Skin of body (tissue), 2 donors: Measurements from ENCODE around the gene OGFR. TPM values are rescaled to one million over a fixed set of nuclear protein-coding genes. Genes with fewer than 3 reads are reported as not detected.

Experiments used
- DNase-seq: peaks from one replicate; lab custom pipeline; 2025; lab: John Stamatoyannopoulos, UW
- total RNA-seq: library from RNA; depleted of rRNA; stranded (reverse); fragments of >200 nt; gene quantifications from one replicate; pipeline ENCODE4 v1.2.3, GENCODE V29; 2014

Gene OGFR
- total RNA-seq, 1 donor from 2014 or later, result 17.8 TPM

DNA sequence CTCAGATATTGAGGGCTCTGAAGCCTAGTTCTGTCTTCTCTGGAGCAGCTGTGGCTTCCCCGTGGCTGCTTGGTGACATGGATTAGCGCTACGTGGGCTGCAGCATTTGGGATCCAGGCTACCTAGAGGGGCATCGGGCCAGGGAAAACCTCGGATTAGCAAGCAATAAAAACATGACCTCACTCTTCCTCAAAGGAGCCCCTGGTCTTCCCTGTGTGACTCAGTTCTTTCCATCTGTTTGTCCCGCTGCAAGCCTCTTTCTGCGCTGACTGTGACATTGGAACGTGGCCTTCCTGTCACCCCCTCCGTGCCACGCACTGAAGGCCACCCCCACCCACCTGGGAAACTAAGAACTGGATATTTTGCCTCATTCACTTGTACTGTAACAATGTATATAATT, 4.8 kb upstream of the OGFR start:
- no peak for DNase-seq

DNA sequence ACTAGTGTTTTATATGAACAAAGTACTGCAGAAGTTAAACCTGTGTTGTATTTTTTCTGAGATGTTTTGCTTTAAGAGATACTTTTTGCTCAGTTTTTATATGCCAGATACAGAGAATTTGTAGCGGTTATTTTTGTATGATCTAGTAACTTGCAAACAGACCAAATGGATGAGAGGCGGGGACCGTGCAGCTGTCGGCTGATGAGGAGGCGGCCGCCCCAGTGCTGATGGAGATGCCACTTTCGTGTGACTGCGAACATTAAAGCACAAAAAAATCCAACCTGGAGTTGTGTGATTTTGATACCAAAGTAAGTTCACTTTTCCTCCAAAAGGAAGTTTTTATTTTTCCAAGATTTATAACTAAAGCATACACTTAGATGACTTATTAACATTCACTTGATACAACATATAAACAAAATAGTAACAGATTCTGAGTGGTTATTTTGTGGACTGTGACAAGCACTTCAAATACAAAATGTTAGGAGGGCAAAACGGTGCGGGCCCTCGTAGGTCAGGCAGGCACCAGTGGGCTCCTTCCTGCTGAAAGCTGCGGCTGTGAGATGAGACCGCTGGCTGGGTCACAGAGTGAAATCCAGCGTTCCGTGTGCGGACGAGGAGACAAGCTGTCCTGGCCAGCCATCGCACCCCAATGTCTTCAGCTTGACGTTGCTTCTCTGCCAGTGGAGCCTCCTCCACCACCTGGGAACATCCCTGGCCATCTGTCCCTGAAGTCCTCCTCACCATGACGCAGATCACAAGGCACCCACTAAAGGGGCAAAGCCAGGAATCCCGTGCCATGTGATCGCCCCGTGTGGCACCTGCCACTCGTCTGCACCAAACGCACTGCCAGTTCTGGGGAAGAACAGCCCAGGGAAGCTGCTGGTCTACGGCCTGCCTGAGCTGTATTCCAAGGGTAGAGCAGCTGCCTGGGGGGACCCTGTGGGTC, 4.0 kb upstream of the OGFR start:
- no peak for DNase-seq

DNA sequence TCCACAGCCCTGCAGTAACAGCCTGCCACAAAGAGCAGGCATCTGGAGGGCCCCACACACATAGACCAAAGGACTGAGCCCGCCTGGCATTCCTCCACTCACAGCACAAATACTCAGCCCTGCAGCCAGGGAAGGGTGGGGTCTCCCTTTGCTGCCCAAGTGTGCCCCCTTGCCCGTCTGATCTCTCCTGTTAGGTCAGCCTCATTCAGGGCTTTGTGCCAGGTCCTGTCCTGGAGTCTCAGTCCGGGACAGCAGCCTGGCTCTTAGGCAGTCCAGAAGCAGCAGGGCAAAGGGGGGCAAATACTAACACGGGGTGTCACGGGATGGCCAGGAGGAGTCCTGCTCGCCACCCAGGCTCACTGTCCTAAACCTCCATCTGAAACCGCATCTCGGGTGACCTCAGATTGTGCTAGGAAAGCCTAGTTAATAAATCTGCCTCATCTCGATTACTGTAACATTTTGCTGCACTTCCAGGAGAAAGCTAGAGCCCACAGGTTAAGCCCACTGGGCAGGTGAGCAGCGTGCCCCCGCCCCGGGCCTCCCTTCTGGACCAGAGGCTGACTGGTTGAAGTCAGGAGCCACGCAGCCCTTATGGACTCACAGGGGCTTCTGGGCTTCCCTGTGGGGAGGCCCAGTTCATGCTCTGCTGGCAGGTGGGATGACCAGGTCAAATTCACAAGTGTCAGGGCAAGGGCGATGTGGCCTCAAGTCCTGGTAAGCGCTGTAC, 3.2 kb upstream of the OGFR start:
- no peak for DNase-seq

DNA sequence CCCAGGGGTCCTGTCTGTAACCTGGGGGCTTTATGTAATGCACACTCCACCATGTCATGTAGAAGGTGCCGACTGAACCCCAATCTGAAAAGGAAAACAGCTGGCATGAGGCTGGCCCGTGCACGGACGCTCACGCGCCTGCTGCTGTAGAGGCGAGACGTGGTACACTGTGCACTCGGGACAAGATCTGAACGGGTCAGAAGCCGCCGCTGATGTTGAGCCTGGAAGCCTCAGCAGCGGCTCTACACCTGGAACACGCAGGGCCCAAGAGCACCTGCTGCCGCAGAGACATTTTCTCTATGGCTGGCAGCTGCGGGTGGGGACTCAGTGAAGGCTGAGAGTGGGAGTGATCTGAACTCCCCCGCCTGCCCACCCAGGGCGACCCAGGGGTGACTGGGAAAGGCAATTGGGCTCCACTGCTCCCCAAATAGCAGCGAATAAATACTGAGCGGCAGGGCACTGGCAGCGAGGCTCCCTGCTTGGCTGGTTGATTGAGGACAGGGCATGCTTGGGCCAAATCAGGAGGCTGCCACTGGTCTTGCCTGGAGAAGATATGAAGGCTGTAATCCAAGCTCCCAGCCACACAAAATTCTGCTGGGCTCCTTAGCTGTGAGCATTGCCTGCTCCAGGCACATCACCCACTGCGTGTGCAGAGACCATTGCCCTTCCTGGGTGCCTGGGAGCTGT, 2.5 kb upstream of the OGFR start:
- no peak for DNase-seq

DNA sequence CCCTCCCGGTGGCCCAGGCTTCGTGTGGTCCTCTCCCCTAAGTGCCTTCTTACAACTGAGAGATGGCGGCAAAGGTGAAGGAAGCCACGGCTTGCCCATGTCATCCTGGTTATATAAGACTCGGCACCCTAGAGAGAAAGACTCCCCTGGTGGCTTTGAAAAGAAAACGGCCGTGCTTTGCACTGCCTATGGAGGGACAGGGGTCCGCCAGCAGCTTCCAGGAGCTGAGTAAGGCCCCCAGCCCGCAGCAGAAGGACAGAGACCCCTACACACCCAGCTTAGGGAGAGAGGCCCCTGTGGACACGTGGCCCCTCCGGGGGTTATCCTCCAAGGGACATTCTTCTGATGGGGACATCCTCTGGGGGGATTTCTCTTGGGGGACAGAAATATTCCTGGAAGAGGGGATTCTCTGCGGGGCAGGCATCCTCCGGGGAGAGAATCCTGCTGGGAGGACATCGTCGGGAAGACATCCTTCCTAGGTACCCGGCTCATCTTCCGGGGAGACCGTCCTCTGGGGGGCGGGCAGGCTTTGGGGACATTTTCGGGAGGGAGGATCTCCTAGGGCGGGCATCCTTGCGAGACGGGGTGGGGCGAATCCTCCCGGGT, 511 bp upstream of the OGFR start:
- no peak for DNase-seq

DNA sequence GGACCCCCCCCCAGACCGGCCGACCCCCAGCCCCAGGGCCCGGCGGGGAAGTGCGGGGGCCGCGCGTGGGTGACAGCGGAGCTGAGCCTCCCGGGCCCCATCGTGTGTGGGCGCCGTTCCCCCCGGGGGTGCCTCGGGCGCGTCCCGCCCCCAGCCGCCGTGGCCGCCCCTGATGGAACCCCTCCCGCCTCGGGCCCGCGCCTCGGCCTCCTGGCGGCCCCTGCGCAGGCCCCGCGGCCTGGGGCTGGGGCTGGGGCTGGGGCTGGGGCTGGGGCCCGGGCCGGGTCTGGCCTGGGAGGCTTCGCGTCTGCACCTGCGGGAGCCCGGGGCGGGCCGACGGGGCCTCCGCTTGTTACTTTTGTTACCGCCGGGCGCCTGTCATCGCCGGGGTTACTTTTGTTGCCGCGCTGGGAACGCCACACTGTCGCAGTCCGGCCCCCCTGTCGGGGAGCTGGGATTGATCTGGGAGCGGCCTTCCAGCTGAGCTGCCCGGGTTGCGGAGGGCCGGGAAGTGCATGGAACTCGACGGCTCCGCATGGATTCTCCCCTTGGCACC, 598 bp downstream of the OGFR start:
- DNase-seq, result no peak

DNA sequence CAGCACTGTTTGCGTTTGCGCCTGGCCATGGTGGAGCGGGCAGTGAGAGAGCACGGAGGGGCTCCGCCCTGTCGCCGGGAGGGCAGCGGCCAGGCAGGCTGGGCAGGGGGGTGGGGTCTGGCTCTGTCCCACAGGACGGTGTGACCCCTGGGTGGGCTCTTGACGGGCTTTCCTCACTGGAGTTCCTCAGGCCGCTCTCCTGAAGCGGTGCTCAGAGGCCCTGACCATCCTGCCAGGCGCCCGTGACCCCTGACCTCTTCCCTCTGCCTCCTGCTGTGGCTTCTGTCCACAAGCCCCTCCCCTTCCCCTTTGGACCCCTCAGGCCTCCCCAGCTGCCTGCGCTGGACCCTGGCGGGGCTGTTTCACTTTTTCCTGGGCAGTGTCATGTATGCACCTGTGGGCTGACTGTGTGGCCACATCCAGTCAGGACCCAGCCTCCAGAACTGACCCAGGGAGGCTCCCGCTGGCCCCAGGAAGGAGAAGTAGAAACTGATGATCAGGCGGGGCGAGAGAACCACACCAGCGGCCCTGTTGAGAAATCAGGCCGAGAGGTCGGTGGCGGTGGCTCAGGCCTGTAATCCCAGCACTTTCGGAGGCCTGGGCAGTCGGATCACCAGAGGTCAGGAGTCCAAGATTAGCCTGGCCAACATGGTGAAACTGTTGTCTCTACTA, 1.2 kb downstream of the OGFR start:
- no peak for DNase-seq

DNA sequence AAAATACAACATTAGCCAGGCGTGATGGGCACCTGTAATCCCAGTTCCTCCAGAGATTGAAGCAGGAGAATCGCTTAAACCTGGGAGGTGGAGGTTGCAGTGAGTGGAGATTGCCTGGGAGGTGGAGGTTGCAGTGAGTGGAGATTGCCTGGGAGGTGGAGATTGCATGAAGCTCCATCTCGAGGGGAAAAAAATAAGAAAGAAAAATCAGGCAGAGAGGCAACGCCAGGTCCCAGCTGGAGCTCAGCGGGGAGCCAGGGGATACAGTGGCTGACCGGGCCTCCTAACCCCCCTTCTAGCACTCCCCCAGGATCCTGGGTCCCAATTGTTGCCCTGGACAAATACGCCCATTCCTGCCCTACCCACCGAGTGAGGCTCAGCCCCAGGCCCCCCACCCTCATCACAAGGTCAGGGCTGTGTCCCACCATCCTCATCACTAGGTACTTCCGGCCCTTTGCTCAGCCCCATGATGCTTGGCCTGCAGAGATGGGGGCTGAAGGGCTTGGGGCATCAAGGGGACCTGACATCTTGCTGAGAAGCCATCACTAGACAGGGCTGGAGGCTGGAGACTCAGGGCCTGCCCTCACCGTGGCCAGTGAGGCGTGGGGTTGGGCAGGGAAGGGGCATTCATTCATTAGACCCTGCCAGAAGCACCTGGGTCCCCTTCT, 1.9 kb downstream of the OGFR start:
- DNase-seq, result no peak

DNA sequence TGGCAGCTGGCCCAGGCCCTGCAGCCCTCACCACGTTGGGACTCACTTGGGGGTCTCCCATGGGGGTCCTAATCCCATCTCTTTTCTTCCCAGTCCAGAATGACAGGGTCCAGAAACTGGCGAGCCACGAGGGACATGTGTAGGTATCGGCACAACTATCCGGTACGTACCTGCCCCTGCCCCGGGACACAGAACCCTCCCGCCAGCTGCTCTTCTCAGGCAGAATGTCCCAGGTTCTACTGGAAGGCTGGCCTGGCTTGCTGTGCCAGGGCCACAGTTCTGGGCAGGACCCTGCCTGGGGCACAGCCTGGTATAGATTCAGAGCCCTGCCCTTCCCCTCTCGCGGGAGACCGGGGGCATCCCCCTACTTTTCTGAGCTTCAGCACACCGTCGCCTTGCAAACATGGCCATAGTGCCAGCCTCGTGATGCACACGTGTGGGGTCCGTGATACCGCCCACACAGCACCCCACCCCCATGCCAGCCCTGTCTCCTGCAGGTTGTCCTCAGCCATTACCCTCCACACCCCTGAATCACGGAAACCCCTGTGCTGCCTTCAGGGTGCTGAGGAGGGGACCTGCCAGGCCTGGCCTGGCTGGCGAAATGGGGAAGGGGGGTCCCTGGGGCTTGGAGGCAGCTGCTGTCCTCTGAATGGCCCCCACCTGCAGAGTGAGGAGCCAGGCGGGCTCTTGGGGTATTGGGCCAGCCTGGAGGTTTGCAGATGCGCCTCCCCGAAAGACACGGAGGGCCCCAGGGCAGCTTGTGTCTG, 3.0 kb downstream of the OGFR start:
- no peak for DNase-seq

DNA sequence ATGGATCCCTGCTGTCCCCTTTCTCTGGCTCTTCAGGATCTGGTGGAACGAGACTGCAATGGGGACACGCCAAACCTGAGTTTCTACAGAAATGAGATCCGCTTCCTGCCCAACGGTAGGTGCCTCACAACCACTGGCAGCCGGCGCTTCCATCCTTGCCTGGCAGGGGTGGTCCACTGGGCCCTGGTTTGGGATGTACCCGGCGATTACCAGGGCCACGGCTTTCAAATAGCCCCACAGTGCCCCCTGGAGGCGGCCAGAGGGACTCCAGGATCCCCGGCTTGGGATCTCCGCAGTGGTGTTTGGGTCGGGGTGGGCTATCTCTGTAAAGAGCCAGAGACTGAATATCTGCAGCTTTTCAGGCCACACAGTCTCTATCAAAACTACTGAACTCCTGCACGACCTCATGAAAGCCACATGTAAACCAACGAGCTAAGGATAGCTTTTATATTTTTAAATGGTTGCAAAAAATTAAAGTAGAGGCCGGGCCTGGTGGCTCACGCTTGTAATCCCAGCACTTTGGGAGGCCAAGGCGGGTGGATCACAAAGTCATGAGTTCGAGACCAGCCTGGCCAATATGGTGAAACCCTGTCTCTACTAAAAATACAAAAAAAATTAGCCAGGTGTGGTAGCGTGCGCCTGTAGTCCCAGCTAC, 3.7 kb downstream of the OGFR start:
- DNase-seq, result peak; percentile 13

DNA sequence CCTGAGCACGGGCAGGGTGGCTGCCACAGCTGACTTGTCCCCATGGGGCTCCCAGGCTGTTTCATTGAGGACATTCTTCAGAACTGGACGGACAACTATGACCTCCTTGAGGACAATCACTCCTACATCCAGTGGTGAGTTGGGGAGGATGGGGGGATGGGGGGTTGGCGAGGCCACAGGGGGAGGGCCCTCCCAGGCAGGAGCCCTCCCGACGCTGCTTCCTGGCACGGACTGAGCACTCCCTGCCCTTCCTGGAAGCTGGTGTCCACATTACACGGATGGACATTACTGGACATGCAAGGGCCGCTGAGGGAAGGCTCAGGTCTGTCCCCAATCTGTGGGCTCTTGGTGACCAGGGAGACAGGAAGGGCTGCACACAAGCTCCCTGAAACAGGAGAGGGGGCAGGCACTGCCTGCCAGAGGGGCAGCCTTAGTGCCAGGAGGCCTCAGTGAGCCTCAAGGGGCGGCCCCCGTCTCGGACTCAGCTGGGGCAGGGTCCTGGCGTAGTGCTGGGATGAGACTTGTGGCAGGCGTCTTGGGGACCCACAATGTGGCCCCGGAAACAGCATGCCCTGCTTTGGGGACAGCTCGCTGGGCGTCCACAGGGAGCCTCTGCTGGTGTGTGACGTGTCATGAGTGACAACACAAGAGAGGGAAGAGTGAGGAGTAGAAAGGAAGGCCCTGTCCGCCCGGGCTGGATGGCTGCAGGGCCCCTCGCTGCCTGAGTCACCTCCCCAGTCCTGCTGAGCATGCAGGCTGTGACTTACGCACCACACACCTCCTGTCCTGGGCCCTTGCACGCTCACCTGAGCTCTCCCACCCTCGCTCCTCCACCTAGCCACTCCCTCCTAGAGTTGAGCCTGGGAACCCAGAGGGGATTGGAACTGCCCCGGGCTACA, 5.1 kb downstream of the OGFR start:
- DNase-seq, result no peak

DNA sequence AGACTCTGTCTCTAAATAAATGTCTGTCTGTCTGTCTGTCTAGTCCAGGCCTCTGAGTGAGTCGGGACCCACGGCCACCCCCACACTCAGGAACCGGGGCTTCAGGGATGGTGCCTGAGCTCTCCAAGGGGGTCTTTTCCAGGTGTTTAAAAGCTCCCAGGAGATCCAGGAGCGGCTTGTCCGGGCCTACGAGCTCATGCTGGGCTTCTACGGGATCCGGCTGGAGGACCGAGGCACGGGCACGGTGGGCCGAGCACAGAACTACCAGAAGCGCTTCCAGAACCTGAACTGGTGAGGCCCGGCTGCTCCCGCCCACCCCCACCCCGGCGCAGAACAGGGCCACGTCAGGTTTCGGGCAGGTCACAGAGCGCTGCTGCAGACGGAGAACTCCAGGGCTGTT, 6.7 kb downstream of the OGFR start:
- DNase-seq, result no peak

DNA sequence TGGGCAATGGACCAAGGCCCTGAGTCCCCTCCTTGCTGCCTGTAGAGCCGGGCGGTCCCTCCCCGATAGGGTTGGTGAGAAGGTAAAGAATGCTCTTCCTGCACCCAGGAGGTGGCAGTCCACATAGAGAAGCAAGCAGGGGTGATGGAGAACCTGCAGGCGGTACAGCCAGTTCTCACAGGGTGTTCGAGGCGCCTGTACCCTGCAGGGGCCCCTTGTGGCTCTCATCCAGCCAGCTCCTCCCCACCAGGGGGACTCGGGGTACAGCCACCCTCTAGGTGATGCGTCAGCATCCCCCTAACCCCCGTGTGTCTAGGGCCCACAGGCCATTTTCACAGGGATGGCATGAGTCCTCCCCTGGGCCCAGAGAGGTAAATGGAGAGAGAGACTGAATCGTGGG, 7.1 kb downstream of the OGFR start:
- no peak for DNase-seq

DNA sequence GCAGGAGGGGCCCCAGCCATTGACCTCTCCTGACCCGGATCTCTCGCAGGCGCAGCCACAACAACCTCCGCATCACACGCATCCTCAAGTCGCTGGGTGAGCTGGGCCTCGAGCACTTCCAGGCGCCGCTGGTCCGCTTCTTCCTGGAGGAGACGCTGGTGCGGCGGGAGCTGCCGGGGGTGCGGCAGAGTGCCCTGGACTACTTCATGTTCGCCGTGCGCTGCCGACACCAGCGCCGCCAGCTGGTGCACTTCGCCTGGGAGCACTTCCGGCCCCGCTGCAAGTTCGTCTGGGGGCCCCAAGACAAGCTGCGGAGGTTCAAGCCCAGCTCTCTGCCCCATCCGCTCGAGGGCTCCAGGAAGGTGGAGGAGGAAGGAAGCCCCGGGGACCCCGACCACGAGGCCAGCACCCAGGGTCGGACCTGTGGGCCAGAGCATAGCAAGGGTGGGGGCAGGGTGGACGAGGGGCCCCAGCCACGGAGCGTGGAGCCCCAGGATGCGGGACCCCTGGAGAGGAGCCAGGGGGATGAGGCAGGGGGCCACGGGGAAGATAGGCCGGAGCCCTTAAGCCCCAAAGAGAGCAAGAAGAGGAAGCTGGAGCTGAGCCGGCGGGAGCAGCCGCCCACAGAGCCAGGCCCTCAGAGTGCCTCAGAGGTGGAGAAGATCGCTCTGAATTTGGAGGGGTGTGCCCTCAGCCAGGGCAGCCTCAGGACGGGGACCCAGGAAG, 7.7 kb downstream of the OGFR start:
- DNase-seq, result no peak

DNA sequence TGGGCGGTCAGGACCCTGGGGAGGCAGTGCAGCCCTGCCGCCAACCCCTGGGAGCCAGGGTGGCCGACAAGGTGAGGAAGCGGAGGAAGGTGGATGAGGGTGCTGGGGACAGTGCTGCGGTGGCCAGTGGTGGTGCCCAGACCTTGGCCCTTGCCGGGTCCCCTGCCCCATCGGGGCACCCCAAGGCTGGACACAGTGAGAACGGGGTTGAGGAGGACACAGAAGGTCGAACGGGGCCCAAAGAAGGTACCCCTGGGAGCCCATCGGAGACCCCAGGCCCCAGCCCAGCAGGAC, 8.2 kb downstream of the OGFR start:
- DNase-seq, result no peak

DNA sequence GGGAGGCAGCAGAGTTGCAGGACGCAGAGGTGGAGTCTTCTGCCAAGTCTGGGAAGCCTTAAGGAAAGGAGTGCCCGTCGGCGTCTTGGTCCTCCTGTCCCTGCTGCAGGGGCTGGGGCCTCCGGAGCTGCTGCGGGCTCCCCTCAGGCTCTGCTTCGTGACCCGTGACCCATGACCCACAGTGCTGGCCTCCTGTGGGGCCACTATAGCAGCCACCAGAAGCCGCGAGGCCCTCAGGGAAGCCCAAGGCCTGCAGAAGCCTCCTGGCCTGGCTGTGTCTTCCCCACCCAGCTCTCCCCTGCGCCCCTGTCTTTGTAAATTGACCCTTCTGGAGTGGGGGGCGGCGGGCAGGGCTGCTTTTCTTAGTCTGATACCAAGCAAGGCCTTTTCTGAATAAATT, 9.0 kb downstream of the OGFR start:
- DNase-seq, result no peak

DNA sequence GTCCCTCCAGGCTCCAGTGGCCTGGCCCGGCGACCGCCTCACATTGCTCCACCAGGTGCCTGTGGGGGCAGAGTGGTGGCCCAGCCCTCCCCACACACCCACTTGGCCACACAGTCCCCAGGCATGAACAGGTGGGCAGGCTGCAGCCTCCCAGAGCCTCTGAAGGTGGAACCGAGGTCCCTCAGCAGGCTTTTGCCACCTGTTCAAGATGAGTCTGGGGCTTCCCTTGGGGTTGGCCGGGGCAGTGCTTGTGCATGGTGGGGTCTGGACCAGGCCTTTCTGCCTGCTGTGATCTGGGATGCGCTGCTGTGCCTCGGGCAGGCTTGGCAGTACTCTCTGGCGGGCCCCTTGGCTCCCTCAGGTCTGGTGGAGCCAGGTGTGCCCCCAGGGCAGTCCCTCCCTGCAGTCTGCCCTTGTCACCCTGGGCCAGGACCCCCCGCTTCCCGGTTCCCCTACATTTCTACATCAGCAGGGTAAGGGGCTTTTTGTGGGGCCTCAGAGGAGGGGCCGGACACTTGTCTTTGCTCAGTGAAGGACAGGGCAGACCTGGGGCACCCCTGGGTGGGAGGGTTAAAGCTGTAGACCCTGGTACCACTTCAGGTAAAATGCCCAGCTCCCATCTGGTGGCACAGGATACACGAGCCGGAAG, 9.5 kb downstream of the OGFR start:
- no peak for DNase-seq
